NCI-H146 (cell line): Measurements from ENCODE around the gene JARID2.
A peak's percentile ranks its signal among the peaks of the same experiment; 100 is the strongest.

Experiments used
- DNase-seq: peaks from one replicate; lab custom pipeline; 2025; lab: John Stamatoyannopoulos, UW

The JARID2 gene

DNA sequence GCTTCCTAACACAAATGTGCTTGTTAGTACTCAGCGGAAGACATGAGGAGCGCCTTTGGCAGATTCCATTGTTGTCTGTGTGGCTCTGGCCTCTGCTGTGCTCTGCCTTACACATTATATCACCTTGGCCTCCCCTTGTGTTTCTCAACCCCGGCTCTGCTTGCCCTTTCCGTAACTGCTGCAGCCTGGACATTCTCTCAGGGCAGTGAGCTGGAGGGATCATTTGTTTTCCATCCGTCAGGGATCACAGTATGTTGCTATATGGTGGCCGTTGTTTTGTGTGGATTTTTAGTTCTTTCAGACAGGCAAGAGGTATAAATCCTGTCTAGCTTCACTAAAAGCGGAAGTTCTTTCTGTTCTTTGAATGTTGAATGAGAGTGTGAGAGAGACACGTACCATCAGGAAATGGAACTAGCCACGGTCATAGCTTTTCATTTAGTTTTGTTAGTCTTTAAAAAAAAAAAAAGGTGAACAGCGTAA, 175.1 kb downstream of the JARID2 start:
- DNase-seq = no peak

DNA sequence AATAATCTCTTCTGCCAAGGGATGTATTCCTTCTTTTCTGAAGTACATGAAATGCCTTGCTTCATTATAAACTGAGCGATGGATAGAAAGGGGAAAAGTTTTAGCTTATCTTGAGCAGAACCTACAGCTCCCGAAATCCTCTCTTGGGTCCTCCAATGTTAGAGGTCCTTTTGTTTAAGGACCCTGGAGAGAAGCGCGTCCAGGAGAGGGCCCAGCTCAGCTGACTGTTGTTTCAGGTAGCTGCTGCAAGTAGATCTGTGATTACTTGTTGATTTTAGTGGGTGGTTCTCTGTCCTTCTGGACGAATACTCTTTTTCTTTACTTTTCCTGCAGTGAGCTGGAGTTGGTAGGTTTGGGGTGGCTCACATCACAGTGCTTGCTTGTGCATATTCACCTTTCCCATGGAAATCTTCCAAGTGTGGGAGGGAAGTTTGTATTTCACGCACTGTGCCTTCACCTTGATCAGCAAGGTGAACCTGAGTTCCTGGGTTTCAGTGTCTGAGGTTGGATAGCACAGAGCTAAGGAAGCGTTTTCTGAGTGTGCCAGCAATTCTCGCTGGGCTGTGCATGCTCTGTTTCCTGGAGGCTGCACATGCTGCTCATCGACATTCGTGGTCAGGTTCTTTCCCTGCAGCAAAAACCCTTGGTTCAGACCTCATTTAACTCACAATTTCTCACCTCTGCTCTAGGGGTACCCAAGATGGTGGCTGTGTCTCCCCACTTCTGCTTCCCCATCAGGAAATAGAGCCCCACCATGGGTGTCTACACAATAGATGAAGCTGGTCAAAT, 176.3 kb downstream of the JARID2 start:
- no peak for DNase-seq

DNA sequence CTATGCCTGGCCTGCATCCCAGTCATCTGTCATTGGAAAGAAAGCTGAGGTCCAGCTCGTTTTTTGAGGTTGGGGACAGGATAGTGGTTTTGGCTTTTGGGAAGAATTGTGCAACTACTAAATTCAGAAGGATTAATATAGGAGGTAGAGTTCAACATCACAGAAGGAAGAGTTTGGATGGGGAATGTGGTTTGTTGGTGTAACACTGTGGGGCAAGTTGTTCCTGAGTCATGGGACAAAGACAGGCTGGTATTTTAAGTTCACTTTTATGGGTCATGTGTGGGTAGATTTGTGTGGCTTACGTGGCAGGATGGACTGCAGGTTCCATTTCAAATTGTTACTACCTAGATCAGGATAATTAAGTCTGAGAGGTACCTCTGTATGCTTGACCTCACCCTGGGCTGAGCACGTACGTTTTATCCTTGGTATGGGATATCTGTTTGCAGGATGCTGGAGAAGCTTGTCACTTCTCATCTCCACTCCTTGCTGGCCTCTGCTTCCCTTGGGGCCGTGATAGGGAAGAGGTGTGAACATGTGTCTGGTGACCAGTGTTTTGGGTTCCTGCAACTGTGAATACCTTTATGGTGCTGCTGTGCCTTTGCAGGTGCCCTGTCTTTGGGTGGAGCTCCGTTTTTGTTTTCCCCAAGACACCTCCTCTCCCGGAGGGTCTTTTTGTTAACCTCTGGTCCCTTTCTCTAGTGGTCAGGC, 177.6 kb downstream of the JARID2 start:
- DNase-seq = no peak

DNA sequence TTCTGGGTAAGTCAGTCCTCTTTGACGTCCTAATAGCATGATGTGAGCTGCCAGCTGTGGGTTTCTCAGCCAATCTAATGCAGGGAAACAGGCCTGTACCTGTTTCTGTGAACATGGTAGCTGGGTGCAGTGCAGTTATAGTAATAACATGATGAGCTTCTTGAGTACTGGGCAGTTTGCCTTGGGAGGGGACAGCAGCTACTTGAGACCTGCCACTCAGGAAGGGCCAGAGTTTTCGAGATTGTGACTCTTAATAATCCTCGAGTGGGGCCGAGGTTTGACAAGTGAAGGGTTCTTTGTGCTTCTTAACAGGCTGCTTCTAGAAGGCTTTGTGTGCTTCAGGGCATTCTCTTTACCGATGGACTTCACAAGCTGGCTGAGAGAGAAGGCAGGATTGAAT, 180.1 kb downstream of the JARID2 start:
- DNase-seq = no peak

DNA sequence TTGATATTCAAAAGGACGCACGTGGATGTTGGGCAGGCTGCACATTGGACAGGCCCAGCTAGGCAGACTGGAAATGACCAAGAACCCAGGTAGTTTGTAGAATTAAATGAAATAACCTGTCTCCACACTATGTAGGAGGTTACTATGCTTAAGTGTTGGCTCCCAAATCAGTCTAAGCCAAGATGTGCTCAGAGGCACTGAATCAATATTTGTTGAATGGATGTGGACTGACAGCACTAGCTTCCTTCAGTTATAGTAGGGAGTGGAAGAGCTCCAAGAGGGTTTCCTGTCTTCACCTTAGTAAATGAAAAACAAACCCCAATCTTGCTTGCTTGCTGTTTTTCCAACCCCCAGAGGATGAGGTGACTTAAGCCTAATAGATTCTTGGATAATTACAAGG, 180.5 kb downstream of the JARID2 start:
- no peak for DNase-seq

DNA sequence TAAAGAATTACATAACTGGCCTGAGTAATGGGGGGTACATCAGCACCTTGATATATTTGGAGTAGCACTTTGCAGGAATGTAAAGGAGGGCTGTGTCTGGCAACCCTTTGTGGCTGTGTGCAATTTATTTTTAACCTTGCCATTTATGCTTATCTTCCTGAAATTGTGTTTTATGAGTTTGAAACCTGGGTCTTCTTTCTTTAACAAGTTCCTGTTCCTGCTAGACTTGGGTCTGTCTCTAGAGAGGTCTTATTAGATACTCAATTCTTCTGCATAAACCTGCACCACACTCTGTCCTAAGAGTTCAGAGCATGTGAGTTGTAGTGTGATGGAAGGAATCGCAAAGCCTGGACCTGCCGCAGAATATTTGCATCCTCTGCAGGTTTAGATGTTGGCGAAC, 181.0 kb downstream of the JARID2 start:
- DNase-seq = no peak

DNA sequence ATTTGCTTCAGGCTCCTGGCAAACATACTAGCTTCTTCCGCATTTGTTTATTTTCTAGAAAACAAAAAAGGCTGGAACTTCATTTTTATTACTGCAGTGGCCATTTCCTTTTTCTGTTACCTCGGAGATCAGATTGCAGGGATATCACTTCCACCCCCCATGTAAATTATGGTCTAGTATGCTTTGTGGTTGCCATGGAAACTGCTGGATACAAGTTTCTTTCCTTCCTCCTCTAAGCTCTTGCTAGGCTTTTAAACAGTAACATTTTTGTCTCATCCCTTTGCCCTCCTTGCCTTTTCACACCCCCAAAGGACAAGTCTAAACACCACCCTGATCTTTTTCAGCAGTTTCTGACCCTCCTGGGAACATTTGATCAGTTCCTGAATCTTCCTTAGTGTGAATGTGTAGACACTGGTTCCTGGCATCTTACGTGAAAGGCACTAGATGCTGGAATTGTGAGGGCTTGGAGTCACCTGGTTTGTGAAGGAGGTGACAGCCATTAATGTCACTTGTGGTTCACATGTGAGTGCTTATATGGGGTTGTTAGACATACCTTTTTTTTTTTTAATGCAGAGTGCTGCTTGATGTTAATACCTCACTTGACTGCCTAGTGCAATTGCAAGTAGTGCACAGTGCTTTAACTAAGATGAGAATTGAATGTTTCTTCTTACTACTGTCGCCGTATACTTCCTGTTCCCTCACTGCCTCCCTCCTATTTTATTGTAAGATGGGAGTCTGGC, 181.6 kb downstream of the JARID2 start:
- DNase-seq = no peak

DNA sequence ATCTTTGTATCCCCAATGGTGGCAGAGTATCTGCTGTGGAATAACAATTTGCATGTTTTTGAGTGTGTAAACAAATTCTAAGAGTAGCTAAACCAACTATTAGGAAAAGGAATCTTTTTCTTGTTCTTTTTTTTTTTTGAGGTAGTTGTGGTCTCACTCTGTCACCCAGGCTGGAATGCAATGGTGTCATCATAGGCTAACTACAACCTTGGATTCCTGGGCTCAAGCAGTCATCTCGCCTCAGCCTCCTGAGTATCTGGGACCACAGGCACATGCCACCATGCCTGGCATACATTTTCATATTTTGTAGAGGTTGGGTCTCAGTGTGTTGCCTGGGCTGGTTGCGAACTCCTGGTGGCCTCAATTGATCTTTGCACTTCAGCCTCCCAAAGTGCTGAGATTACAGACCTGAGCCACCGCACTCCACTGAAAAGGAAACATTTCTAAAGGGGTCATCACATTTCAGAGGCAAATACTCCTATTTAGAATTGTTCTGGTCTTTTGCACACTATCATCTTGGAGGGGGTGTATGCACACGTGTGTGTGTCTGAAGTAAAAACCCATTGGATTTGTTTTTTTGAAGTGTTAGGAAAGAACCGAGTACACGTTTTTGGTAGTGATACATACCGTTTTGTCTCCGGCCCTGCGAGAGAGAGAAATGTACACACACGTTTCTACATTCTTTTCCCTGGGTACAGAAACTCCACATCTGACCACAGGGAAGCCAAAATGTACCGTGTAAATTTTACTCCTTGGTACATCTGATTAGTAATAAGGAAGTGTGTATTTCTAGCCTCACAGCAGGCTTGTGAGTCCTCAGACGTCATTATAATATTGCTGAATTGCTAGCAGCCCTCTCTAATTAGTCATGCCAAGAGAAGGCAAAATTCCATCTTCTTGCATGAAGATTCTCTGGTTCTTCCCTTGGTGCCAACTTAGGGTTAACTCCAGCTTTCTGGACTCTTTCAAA, 183.6 kb downstream of the JARID2 start:
- no peak for DNase-seq

DNA sequence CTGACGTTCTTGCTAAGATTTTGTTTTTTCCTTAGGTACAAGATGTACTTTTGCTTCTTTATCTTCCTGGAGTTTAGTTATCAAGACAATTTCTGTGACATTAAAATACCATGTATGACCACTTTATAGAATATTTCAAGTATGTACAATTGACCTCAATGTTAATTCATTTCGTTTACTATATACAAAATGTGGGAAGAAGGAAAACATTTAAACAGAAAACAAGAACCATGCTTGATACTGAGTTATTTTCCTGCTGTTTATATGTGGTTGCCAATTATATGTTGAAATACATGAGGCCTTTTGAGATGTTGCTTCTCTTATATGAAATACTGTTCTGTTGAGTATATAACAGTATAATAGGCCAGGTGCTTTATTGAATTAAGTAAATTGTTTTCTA, 184.3 kb downstream of the JARID2 start:
- no peak for DNase-seq

DNA sequence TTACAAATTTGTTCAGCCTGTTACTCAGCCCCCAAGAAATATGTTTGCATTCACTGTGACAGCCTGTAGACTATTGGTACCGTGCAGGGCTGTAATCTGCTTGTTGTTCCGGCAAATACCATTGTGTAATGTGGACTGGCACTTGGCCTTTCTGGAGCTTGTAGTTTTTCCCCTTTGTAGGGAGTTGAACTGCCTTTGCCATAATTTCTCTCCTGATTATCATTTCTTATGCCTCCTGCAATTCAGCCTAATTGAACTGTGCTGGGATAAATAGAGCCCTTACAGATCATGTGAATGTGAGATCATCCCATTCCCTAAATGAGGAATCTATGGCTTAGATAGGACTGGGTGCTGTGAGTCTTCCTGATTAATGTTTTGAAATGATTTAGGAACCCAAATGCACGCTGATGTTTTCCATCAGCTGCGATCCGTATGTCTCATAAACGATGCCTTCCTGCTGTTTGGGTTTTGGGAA, 185.1 kb downstream of the JARID2 start:
- DNase-seq = no peak

DNA sequence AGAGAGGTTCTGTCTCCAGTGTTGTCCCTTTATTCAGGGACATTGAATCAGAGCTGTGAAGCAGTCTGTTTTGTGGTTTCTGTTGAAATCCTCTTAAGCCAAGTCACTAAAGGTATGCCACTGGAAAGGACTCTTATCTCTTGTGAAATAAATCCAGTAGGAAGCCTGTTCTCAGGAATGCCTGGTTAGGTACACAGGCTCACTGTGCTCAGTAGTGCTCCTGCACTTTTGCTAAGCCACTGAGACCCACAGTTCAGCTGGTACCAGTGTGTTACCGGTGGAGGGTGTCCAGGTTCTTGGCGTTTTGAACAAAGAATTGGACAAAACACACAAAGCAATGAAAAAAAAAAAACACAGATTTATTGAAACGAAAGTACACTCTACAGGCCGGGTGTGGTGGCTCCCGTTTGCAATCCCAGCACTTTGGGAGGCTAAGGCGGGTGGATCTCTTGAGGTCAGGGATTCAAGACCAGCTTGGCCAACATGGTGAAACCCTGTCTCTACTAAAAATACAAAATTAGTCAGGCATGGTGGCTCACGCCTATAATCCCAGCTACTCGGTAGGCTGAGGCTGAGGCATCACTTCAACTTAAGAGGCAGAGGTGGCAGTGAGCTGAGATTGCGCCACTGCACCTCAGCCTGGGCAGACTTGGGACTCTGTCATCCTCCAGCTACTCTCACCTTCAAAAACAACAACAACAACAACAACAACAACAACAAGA, 186.1 kb downstream of the JARID2 start:
- DNase-seq = no peak

DNA sequence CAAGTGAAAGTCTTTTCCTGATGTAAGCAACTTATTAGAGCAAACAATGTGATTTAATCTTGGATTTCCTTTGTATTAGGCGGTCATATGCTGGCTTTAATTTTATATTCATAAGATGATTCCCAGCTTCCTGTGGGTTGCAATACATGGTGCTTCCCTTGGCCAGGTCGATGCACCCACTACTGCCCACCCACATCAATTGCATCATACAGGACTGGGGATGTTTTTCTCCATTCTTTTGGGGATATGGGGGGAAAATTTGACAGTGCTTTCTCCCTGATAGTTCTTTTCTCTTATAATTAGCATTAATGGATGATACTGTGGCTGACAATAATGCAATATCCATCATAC, 187.6 kb downstream of the JARID2 start:
- DNase-seq = no peak

DNA sequence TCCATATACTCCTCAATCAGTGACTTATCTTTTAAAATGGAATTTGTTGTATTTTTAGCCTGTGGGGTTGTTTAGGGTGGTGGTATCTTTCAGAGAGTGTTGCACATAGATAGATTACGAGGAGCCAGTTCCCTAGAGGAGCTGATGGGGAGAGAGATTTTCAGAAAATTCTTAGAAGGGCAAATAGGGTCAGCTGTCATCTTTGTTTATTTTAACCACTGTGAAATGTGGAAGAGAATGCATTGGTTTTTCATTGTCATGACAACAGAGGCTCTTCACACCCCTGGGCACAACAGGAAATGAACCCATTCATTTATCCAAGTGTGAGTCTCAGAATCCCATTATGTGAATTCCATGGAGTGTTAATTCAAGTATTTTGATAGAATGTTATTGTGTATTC, 188.4 kb downstream of the JARID2 start:
- peak; percentile 43 for DNase-seq

DNA sequence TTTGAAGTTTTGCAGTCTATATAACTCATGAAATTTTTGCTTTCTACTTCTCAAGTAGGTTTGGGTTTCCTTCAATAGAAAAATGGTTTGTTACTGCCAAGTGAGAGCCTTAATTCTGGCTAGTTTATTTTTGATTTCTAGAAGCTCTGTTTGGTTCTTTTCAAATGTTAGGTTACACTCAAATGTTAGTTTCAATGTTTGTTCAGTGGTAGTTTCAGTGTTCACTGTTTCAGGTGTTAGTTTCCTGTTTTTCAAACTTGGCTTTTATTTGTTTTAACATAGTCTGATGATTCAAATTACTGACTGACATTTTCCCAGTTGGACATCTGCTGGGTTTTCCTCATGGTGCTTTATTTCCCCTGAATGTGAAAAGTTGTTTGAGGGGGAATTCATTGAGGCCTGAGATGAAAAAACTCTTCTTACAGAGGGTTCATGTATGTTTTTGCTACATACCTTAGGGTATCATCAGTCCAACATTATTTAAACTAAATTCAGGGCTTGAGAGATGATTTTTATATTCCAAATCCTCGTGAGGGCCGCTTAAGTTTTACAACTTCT, 189.0 kb downstream of the JARID2 start:
- DNase-seq = no peak

DNA sequence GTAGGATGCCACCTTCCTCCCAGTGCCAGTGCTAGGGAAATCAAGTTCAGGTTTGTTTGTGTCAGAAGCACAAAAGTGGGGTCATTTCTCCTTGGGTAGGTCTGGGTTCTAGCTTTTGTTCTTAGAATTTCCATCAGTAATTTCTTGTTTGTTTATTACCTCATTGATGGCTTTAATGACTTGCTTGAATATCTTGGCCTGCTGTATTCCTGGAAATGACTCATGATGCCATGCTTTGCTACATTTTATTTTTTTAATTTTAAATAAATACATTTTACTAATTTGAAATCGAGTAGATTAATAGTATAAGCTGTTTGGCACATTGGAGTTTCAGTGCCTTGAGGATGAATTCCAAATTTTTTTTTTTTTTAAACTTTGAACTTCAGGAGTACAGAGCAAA, 189.6 kb downstream of the JARID2 start:
- DNase-seq = no peak

DNA sequence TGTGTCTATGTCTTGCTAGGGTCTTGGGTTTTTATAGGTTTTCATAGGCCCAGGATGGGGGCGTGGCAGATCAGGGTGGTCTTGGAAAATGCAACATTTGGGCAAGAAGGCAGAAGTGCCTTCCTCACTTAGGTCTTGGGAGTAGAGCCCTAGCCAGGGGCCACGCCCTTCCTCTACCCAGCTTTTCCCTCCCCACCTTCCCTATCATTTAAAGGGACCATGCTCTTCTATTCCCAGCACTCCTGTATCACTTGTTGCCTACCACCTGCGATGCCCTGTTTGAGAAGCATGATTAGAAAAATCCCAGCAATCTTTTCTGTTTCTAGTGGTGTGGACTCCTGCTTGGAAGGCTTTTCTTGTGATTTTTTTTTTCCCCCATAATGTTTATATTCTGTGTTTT, 190.6 kb downstream of the JARID2 start:
- no peak for DNase-seq

DNA sequence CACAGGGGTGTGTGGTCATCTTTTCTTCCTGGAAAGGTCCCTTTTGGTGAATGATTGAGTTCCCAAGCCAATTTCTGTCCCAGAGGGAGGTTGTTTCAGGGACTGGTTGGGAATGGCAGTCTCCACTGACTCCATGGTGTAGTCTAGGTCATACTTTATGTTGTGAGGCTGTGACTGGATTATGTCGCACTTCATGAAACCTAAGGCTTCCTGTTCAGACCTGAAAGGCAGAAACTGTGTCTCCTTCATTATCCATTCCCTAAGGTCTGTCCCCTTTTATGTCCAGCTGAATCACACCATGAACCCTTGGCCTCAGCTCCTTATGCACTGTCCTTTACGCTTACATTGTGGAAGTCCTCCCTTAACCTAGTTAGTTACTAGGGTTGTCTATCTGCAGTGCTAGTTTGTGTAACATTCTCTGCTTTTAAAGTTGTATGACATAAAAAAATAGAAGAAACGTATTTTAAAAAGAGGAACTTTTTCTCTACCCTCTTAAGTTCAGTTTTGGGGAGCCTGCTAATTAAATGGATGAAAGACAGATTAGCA, 191.3 kb downstream of the JARID2 start:
- no peak for DNase-seq

DNA sequence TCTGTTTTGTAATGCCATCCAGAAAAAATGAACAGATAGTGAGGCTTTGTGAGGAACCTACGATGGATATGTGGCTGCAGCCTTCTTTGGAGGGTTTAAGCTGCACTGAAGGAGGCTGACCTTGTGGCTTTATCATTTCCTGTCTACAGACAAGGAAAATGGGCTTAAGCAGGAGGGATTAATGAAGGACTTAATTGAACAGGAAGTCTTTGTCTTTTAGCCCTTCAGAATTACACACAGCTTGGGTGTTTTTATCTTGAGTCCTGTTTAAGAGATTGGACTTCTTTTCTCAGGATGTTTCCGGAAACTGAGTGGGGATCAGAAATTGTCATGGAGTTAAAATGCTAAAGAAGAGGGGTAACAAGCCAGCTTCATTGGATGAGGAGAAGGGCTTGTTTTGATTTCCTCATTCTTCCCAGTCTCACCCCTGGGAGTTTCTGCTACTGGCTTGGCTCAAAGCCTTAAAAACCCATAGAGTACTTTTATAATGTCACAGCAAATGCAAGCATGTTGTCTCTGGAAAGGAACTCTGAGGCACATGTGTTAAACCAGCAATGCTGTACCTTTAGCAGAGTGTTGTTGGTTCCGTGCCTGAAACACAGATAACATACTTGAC, 193.6 kb downstream of the JARID2 start:
- DNase-seq = no peak

DNA sequence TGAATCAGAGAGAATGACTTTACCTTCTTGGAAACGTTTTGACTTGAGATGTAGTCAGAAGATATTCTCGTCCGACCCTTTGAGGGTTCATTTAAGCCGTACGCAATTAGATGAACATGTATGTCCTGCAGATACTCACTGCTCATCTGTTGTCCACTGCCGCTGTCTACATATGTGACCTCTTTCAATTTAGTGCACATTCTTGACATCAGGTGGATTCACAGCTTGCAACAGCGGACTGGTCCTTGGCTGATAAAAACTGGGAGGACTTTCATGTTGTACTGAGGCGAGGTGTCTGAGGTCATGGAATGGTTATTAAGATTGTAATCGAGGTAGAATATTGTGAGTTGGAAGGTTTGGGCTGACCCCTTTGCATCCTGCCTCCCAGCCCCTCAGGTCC, 194.2 kb downstream of the JARID2 start:
- no peak for DNase-seq
